GOT3 (cell line): Measurements from ENCODE around the gene GABRB2.

Source experiments
- DNase-seq: peaks from one replicate; lab custom pipeline; 2025; ENCODE audit warnings: mixed read lengths; lab: John Stamatoyannopoulos, UW

Gene GABRB2

GRCh38 chr5:161387121-161387520 is 159.4 kb downstream of the GABRB2 start:
- DNase-seq = no peak

GRCh38 chr5:161385027-161385426 is 161.5 kb downstream of the GABRB2 start:
- no peak for DNase-seq

GRCh38 chr5:161382685-161383084 is 163.8 kb downstream of the GABRB2 start:
- no peak for DNase-seq

GRCh38 chr5:161380486-161380885 is 166.0 kb downstream of the GABRB2 start:
- no peak for DNase-seq

- DNase-seq = no peak
Observed at GRCh38 chr5:161378701-161379100, 167.8 kb downstream of the GABRB2 start.

- no peak for DNase-seq
Observed at GRCh38 chr5:161376034-161376433, 170.5 kb downstream of the GABRB2 start.

GRCh38 chr5:161373345-161373707 is 173.2 kb downstream of the GABRB2 start:
- DNase-seq = no peak

- no peak for DNase-seq
Observed at GRCh38 chr5:161372682-161373344, 173.7 kb downstream of the GABRB2 start.

- DNase-seq = no peak
Observed at GRCh38 chr5:161369022-161369421, 177.5 kb downstream of the GABRB2 start.

GRCh38 chr5:161358446-161358845 is 188.1 kb downstream of the GABRB2 start:
- no peak for DNase-seq

- no peak for DNase-seq
Observed at GRCh38 chr5:161344234-161344633, 202.3 kb downstream of the GABRB2 start.

- no peak for DNase-seq
Observed at GRCh38 chr5:161342886-161343285, 203.6 kb downstream of the GABRB2 start.

GRCh38 chr5:161340012-161340411 is 206.5 kb downstream of the GABRB2 start:
- no peak for DNase-seq

- no peak for DNase-seq
Observed at GRCh38 chr5:161333194-161333880, 213.2 kb downstream of the GABRB2 start.

- no peak for DNase-seq
Observed at GRCh38 chr5:161332343-161332742, 214.2 kb downstream of the GABRB2 start.

- DNase-seq = no peak
Observed at GRCh38 chr5:161314033-161314432, 232.5 kb downstream of the GABRB2 start.

- no peak for DNase-seq
Observed at GRCh38 chr5:161312882-161313281, 233.6 kb downstream of the GABRB2 start.

- no peak for DNase-seq
Observed at GRCh38 chr5:161311965-161312364, 234.6 kb downstream of the GABRB2 start.

GRCh38 chr5:161311146-161311708 is 235.3 kb downstream of the GABRB2 start:
- no peak for DNase-seq

GRCh38 chr5:161306351-161306995 is 240.1 kb downstream of the GABRB2 start:
- no peak for DNase-seq

GRCh38 chr5:161305601-161306000 is 240.9 kb downstream of the GABRB2 start:
- no peak for DNase-seq

GRCh38 chr5:161302559-161302958 is 244.0 kb downstream of the GABRB2 start:
- no peak for DNase-seq

- DNase-seq = no peak
Observed at GRCh38 chr5:161301586-161301985, 244.9 kb downstream of the GABRB2 start.
